Natural killer cell (primary cell): ENCODE data around the gene MRPS11. TPM values are rescaled to one million over a fixed set of nuclear protein-coding genes. Genes with fewer than 3 reads are reported as not detected.

Source experiments
- ATAC-seq, 3 donors: fragments of 150-1000 bp in 2 of 3; fragments of 200-7000 bp in 1 of 3; cut with Tn5 transposase; 1 replicate in 1 of 3; 2 replicates in 2 of 3; pipeline ENCODE4 v1.10.0; 2021; ENCODE audit warnings: mild to moderate bottlenecking in 2 of 3, moderate library complexity in 2 of 3
- DNase-seq, 2 donors: peaks; one replicate each; pipeline versions ENCODE4 v3.0.0 to v3.0.0-alpha.2; 2013 to 2021; ENCODE audit warnings: mixed read lengths in 1 of 2
- H3K27ac ChIP-seq: one replicate; pipeline ENCODE4 v1.5.1; 2013; ENCODE audit warnings: mild to moderate bottlenecking, low read length
- H3K27me3 ChIP-seq: one replicate; pipeline ENCODE4 v1.6.1; 2013; ENCODE audit warnings: low read length; ENCODE audit not compliant: control insufficient read depth, insufficient read depth
- H3K36me3 ChIP-seq: one replicate; pipeline ENCODE4 v1.6.1; 2013; ENCODE audit warnings: low read length; ENCODE audit not compliant: control insufficient read depth, insufficient read depth
- H3K4me1 ChIP-seq: one replicate; pipeline ENCODE4 v1.6.1; 2013; ENCODE audit warnings: low read length; ENCODE audit not compliant: control insufficient read depth, insufficient read depth
- H3K4me3 ChIP-seq: one replicate; pipeline ENCODE4 v1.5.1; 2013; ENCODE audit warnings: low read length
- H3K9me3 ChIP-seq: one replicate; pipeline ENCODE4 v1.6.1; 2013; ENCODE audit warnings: low read length; ENCODE audit not compliant: control insufficient read depth, insufficient read depth
- H3K27ac Mint-ChIP-seq, 2 donors: one replicate each; pipeline ENCODE4 v1.8.0; 2022; ENCODE audit warnings: mild to moderate bottlenecking in 2 of 2, mixed read lengths in 2 of 2, moderate library complexity in 1 of 2
- H3K27me3 Mint-ChIP-seq, 2 donors: one replicate each; pipeline ENCODE4 v1.8.0; 2022; ENCODE audit warnings: low read depth in 2 of 2, mixed read lengths in 2 of 2
- H3K36me3 Mint-ChIP-seq: one replicate; pipeline ENCODE4 v1.8.0; 2022; ENCODE audit warnings: mixed read lengths
- H3K4me1 Mint-ChIP-seq, 2 donors: one replicate each; pipeline ENCODE4 v1.8.0; 2022; ENCODE audit warnings: mixed read lengths in 2 of 2
- H3K4me3 Mint-ChIP-seq: one replicate; pipeline ENCODE4 v1.8.0; 2022; ENCODE audit warnings: mild to moderate bottlenecking, moderate library complexity, mixed read lengths
- H3K9me3 Mint-ChIP-seq, 2 donors: one replicate each; pipeline ENCODE4 v1.8.0; 2022; ENCODE audit warnings: mixed read lengths in 2 of 2
- WGBS: methylation state at CpG from one replicate; pipeline ENCODE4 v1.1.7; 2013; ENCODE audit warnings: missing lambda C conversion rate; ENCODE audit not compliant: insufficient coverage; 5-methylcytosine and 5-hydroxymethylcytosine counted together
- intact Hi-C: fragments of 100-400 bp; cut with micrococcal nuclease; formaldehyde crosslinking; loops from one replicate; pipeline ENCODE4 v1.14.2; 2022
- total RNA-seq, 4 donors: library from RNA; stranded (reverse); fragments of 120-200 nt in 1 of 4; gene quantifications; one replicate each; pipeline versions ENCODE4 v1.2.3 to v1.2.4, GENCODE V29; 2013 to 2022
- TF ChIP-seq, protein P1 (sequence below): fragments of 200-600 bp; IDR thresholded peaks from one replicate; pipeline ENCODE4 v1.8.0; 2022; ENCODE audit warnings: antibody characterized with exemption

MRPS11 gene
- total RNA-seq, 3 donors from 2014 or later (not counting 1 experiment from before 2014, with no cell fraction given), result 17.0 to 27.6 (median 22.4) TPM

GRCh38 chr15:88440021-88440420 is 27.5 kb upstream of the MRPS11 start:
- ATAC-seq (no peak), DNase-seq (no peak)
- H3K27ac Mint-ChIP-seq, result no peak overlapping the region
- no peak overlapping the region for H3K4me3 ChIP-seq
- no peaks in the 10 kb centered on the region for H3K4me1 Mint-ChIP-seq
- H3K9me3 Mint-ChIP-seq, result peaks cover 0 to 3% of the 10 kb centered on the region in 2 donors
- TF ChIP-seq, protein P1, sequence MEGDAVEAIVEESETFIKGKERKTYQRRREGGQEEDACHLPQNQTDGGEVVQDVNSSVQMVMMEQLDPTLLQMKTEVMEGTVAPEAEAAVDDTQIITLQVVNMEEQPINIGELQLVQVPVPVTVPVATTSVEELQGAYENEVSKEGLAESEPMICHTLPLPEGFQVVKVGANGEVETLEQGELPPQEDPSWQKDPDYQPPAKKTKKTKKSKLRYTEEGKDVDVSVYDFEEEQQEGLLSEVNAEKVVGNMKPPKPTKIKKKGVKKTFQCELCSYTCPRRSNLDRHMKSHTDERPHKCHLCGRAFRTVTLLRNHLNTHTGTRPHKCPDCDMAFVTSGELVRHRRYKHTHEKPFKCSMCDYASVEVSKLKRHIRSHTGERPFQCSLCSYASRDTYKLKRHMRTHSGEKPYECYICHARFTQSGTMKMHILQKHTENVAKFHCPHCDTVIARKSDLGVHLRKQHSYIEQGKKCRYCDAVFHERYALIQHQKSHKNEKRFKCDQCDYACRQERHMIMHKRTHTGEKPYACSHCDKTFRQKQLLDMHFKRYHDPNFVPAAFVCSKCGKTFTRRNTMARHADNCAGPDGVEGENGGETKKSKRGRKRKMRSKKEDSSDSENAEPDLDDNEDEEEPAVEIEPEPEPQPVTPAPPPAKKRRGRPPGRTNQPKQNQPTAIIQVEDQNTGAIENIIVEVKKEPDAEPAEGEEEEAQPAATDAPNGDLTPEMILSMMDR, result no peak
- no peaks in the 10 kb centered on the region for H3K36me3 ChIP-seq
- intact Hi-C loops, result no loop called here
- peaks cover 14% of the 10 kb centered on the region for H3K36me3 Mint-ChIP-seq
- H3K27ac ChIP-seq, result no peak overlapping the region
- 60% methylated on average over 1 of the region's 1 CpG for WGBS
- no peak overlapping the region for H3K4me3 Mint-ChIP-seq
- peaks cover 8% of the 10 kb centered on the region for H3K27me3 ChIP-seq
- H3K4me1 ChIP-seq, result no peaks in the 10 kb centered on the region
- no peaks in the 10 kb centered on the region for H3K9me3 ChIP-seq
- H3K27me3 Mint-ChIP-seq, result peaks cover 18 to 61% of the 10 kb centered on the region in 2 donors

DNA sequence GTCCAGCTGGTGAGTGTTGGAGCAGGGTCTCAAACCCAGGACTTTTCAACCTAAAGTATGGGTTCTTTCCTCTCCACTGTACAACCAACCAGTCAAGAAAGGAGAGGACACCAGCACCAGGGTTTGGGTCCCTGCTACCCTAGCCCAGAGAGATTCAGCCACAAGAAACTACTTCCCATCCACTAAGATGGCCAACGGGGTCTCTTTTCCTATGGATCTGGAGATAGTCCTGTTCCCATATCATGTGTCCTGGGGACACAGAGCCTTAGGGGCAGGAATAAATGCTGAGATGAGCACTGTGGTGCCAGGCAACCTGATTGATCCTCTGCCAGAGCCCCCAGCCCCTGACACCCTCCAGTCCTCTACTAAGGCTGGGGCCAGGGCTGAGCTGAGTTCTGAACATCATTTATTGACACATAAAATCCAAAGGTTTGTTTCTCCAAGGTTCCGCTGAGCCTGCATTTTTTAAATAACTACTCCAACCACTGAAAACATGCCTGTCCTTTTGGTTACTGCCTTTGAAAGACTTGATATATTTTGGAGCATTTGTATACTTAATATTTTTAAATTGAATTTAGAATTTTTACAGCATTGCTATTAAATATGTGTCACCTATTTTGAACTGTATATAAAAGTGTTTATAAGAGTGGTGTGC is 26.3 kb upstream of the MRPS11 start:
- DNase-seq, result no peak
- no peak overlapping the region for H3K27ac Mint-ChIP-seq
- Histone ChIP-seq H3K27me3 (peaks cover 8% of the 10 kb centered on the region), H3K36me3 (no peaks in the 10 kb centered on the region), H3K4me3 (no peak overlapping the region), H3K27ac (no peak overlapping the region), H3K4me1 (no peaks in the 10 kb centered on the region), H3K9me3 (no peaks in the 10 kb centered on the region)
- intact Hi-C loops, result no loop called here
- H3K36me3 Mint-ChIP-seq, result peaks cover 14% of the 10 kb centered on the region
- H3K9me3 Mint-ChIP-seq, result peaks cover 0 to 3% of the 10 kb centered on the region in 2 donors
- no peak for ATAC-seq
- 94% methylated on average over 2 of the region's 2 CpGs for WGBS
- H3K27me3 Mint-ChIP-seq, result peaks cover 16 to 69% of the 10 kb centered on the region in 2 donors
- TF ChIP-seq, protein P1, result no peak
- H3K4me3 Mint-ChIP-seq, result no peak overlapping the region
- no peaks in the 10 kb centered on the region for H3K4me1 Mint-ChIP-seq

DNA sequence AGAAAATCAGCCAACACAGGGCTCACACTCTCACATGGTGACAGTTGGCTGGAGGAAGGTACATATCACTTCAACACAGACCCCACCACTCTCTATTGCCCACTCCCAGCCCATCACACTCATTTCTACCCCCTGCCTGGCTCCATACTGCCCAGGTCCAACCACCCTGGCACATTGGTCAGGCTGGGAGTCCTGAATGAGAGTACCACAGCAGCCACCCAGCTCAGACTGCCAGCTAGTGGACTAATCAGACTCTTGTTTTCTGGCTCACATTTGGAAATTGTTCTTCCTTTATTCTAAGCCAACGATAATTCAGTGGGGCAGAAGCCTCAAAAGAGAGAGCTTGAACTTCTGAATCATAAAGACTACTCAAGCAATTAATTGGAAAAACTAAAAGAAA is 20.3 kb upstream of the MRPS11 start:
- Mint-ChIP-seq H3K9me3 (peaks cover 0 to 3% of the 10 kb centered on the region in 2 donors), H3K4me1 (peaks cover 0 to 5% of the 10 kb centered on the region in 2 donors), H3K4me3 (no peak overlapping the region), H3K27ac (no peak overlapping the region), H3K36me3 (peaks cover 14% of the 10 kb centered on the region), H3K27me3 (peaks cover 12 to 33% of the 10 kb centered on the region in 2 donors)
- Histone ChIP-seq H3K4me1 (no peaks in the 10 kb centered on the region), H3K9me3 (no peaks in the 10 kb centered on the region), H3K4me3 (no peak overlapping the region), H3K36me3 (no peaks in the 10 kb centered on the region), H3K27ac (no peak overlapping the region), H3K27me3 (no peaks in the 10 kb centered on the region)
- TF ChIP-seq, protein P1, result no peak
- intact Hi-C loops, result no loop called here
- no peak for DNase-seq
- 78% methylated on average over 1 of the region's 1 CpG for WGBS
- no peak for ATAC-seq

- Histone ChIP-seq H3K27ac (no peak overlapping the region), H3K27me3 (no peaks in the 10 kb centered on the region), H3K4me3 (no peak overlapping the region), H3K36me3 (no peaks in the 10 kb centered on the region), H3K9me3 (no peaks in the 10 kb centered on the region), H3K4me1 (no peaks in the 10 kb centered on the region)
- Mint-ChIP-seq H3K27me3 (peaks cover 12 to 30% of the 10 kb centered on the region in 2 donors), H3K27ac (no peak overlapping the region), H3K9me3 (peaks cover 0 to 3% of the 10 kb centered on the region in 2 donors), H3K4me1 (peaks cover 0 to 5% of the 10 kb centered on the region in 2 donors), H3K36me3 (peaks cover 14% of the 10 kb centered on the region), H3K4me3 (no peak overlapping the region)
- intact Hi-C loops, result no loop called here
- TF ChIP-seq, protein P1, result no peak
- WGBS, result 94% methylated on average over 1 of the region's 1 CpG
- DNase-seq, result no peak
- ATAC-seq, result no peak
These were observed 19.8 kb upstream of the MRPS11 start for GRCh38 chr15:88447741-88448140.
